WTC11 (cell line): ENCODE data around the gene SLC48A1. TPM values are rescaled to one million over a fixed set of nuclear protein-coding genes. Genes with fewer than 3 reads are reported as not detected.
A peak's percentile ranks its signal among the peaks of the same experiment; 100 is the strongest.

Experiments used
- ATAC-seq: fragments of 200-7000 bp; cut with Tn5 transposase; 2 replicates; pipeline ENCODE4 v1.10.0; 2021; ENCODE audit warnings: mild to moderate bottlenecking, moderate library complexity
- CTCF ChIA-PET: fragments of 300-600 bp; sonication (Branson Sonifier 250); formaldehyde crosslinking; loops from one replicate; lab custom pipeline; 2021; ENCODE audit warnings: antibody characterized with exemption; lab: Charles Lee
- POLR2A ChIA-PET: fragments of 350-600 bp; sonication (Branson Sonifier 250); formaldehyde crosslinking; loops from one replicate; lab custom pipeline; 2021; ENCODE audit warnings: antibody characterized with exemption; lab: Charles Lee
- DNase-seq: peaks from one replicate; pipeline ENCODE4 v3.0.0; 2021; ENCODE audit warnings: low spot score
- H3K27ac Mint-ChIP-seq: 2 replicates; pipeline ENCODE4 v1.8.0; 2021; ENCODE audit warnings: mixed read lengths
- H3K27me3 Mint-ChIP-seq: 2 replicates; pipeline ENCODE4 v1.8.0; 2021; ENCODE audit warnings: low read depth, mild to moderate bottlenecking, moderate library complexity, mixed read lengths
- H3K36me3 Mint-ChIP-seq: 2 replicates; pipeline ENCODE4 v1.8.0; 2021; ENCODE audit warnings: mixed read lengths
- H3K4me1 Mint-ChIP-seq: 2 replicates; pipeline ENCODE4 v1.8.0; 2022; ENCODE audit warnings: mixed read lengths
- H3K4me3 Mint-ChIP-seq: 2 replicates; pipeline ENCODE4 v1.8.0; 2021; ENCODE audit warnings: mild to moderate bottlenecking, moderate library complexity, mixed read lengths
- H3K9me3 Mint-ChIP-seq: 2 replicates; pipeline ENCODE4 v1.8.0; 2021; ENCODE audit warnings: mixed read lengths
- KAT7 ChIP-seq: sonication (generic); formaldehyde crosslinking; IDR thresholded peaks from 2 replicates; pipeline ENCODE4 v1.8.1; 2023; ENCODE audit warnings: missing genetic modification reagents, mild to moderate bottlenecking, borderline replicate concordance
- NFATC4 ChIP-seq: fragments of 250-450 bp; sonication (Bioruptor Pico); IDR thresholded peaks from 2 replicates; pipeline ENCODE4 v1.9.0; 2021; ENCODE audit warnings: mild to moderate bottlenecking
- NFE2L1 ChIP-seq: sonication (generic); formaldehyde crosslinking; IDR thresholded peaks from 2 replicates; pipeline ENCODE4 v1.8.1; 2023; ENCODE audit warnings: missing genetic modification reagents
- NR1H2 ChIP-seq: sonication (generic); formaldehyde crosslinking; IDR thresholded peaks from 2 replicates; pipeline ENCODE4 v1.9.0; 2021; ENCODE audit warnings: mild to moderate bottlenecking, moderate library complexity, missing genetic modification reagents
- RELA ChIP-seq: sonication (generic); formaldehyde crosslinking; IDR thresholded peaks from 2 replicates; pipeline ENCODE4 v1.8.1; 2022; ENCODE audit warnings: missing genetic modification reagents, mild to moderate bottlenecking, borderline replicate concordance
- TEAD1 ChIP-seq: sonication (generic); formaldehyde crosslinking; IDR thresholded peaks from 2 replicates; pipeline ENCODE4 v1.8.0; 2022; ENCODE audit warnings: mild to moderate bottlenecking, missing genetic modification reagents
- TP53 ChIP-seq: sonication (generic); formaldehyde crosslinking; IDR thresholded peaks from 2 replicates; pipeline ENCODE4 v1.8.1; 2023; ENCODE audit warnings: mild to moderate bottlenecking, missing genetic modification reagents
- ZNF219 ChIP-seq: sonication (generic); formaldehyde crosslinking; IDR thresholded peaks from 2 replicates; pipeline ENCODE4 v1.8.0; 2023; ENCODE audit warnings: missing genetic modification reagents, mild to moderate bottlenecking, borderline replicate concordance
- ZNF232 ChIP-seq: sonication (generic); formaldehyde crosslinking; IDR thresholded peaks from 2 replicates; pipeline ENCODE4 v1.8.0; 2022; ENCODE audit warnings: mild to moderate bottlenecking, missing genetic modification reagents
- ZNF423 ChIP-seq: fragments of 250-450 bp; sonication (Bioruptor Pico); IDR thresholded peaks from 2 replicates; pipeline ENCODE4 v2.1.2; 2022; ENCODE audit warnings: mild to moderate bottlenecking, moderate library complexity
- total RNA-seq: library from RNA; stranded (reverse); gene quantifications from 3 replicates; pipeline ENCODE4 v1.2.3, GENCODE V29; 2021
- TF ChIP-seq, protein P1 (sequence below): sonication (generic); formaldehyde crosslinking; IDR thresholded peaks from 2 replicates; pipeline ENCODE4 v1.8.1; 2022; ENCODE audit warnings: mild to moderate bottlenecking, moderate library complexity, missing genetic modification reagents
- TF ChIP-seq, protein P2 (sequence below): sonication (generic); formaldehyde crosslinking; IDR thresholded peaks from 2 replicates; pipeline ENCODE4 v1.8.0; 2022; ENCODE audit warnings: mild to moderate bottlenecking, missing genetic modification reagents
- TF ChIP-seq, protein P3 (sequence below): sonication (generic); formaldehyde crosslinking; IDR thresholded peaks from 2 replicates; pipeline ENCODE4 v1.8.1; 2023; ENCODE audit warnings: mild to moderate bottlenecking, missing genetic modification reagents
- TF ChIP-seq, protein P4 (sequence below): sonication (generic); formaldehyde crosslinking; IDR thresholded peaks from 2 replicates; pipeline ENCODE4 v1.8.1; 2023; ENCODE audit warnings: mild to moderate bottlenecking, missing genetic modification reagents, borderline replicate concordance
- TF ChIP-seq, protein P5 (sequence below): fragments of 250-450 bp; sonication (Bioruptor Pico); IDR thresholded peaks from 2 replicates; pipeline ENCODE4 v1.9.0; 2021; ENCODE audit warnings: mild to moderate bottlenecking
- TF ChIP-seq, protein P6 (sequence below): sonication (generic); formaldehyde crosslinking; conservative IDR thresholded peaks from 2 replicates; pipeline ENCODE4 v1.8.1; 2023; ENCODE audit warnings: mild to moderate bottlenecking, low read depth, missing genetic modification reagents, moderate library complexity
- TF ChIP-seq, protein P7 (sequence below): fragments of 250-450 bp; sonication (Bioruptor Pico); conservative IDR thresholded peaks from 2 replicates; pipeline ENCODE4 v1.9.0; 2021; ENCODE audit warnings: mild to moderate bottlenecking
- TF ChIP-seq, protein P8 (sequence below): fragments of 250-450 bp; sonication (Bioruptor Pico); IDR thresholded peaks from 2 replicates; pipeline ENCODE4 v2.1.2; 2022; ENCODE audit warnings: mild to moderate bottlenecking, moderate library complexity
- TF ChIP-seq, protein P9 (sequence below): sonication (generic); formaldehyde crosslinking; IDR thresholded peaks from 2 replicates; pipeline ENCODE4 v1.8.1; 2022; ENCODE audit warnings: low read depth, mild to moderate bottlenecking, moderate library complexity, missing genetic modification reagents, borderline replicate concordance

Gene SLC48A1
- total RNA-seq, 1 experiment from 2014 or later = 13.8 TPM

DNA sequence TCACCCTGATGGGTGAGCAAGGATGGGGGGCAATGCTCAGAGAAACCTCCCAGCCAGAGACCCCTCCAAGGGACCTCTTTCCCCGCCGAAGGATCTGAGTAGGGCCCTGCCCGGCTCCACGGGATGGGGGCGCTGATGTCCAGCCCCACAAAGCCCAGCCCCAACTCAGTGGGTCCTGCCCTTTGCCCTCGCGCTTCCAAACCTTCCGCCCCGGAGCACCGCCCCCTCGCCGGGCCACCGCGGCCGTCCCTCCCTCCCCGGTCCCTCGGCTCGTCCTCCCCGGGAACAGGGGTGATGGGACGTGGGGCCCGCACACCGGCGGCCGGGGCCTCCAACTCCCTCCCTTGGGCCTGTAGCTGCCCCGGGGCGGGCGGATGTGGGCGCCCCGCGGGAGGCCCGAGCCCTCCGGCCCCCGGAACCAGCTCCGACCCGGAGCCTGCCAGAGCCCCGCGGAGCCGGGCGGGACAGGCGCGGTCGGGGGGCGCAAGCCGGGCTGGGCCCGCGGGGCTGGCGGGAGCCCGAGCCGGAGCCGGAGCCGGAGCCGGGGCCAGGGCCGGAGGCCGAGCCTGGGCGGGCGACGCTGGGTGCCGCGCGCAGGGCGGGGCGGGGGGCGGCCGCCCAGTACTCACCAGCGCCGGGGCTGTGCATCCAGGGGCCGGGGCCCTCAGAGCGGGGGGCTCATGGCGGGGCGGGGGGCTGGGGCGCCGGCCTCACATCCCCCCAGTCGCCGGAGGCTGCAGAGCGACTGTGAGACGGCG, 46.3 kb downstream of the SLC48A1 start:
- ATAC-seq (peak; percentile 51), DNase-seq (peak; percentile 77)
- H3K4me1 Mint-ChIP-seq = peaks cover 59% of the 10 kb centered on the region
- no peaks in the 10 kb centered on the region; the same call in 1 of the 2 replicates for H3K36me3 Mint-ChIP-seq
- H3K27ac Mint-ChIP-seq = no peak overlapping the region
- ChIA-PET CTCF (interaction anchor here (0.6 to 7.6 kb wide), 15 partner anchors 9 to 933 kb away, joined by 3 to 134 read pairs (median 5); partner anchors contain the start of genes RAPGEF3 and VDR), POLR2A (interaction anchor here (0.6 to 1.7 kb wide), 4 partner anchors 8 to 1564 kb away, joined by 3 to 8 read pairs (median 4); no protein-coding TSS in a partner anchor)
- no peaks in the 10 kb centered on the region for H3K9me3 Mint-ChIP-seq
- peak overlapping the region; percentile 78 for H3K4me3 Mint-ChIP-seq
- H3K27me3 Mint-ChIP-seq = peaks cover 12% of the 10 kb centered on the region
- TF ChIP-seq ZNF232 (CRISPR knock-in tag) (no peak), KAT7 (0 out of 2 replicates have a peak, but pooled peaks have one; percentile 48), ZNF423 (CRISPR knock-in tag) (peak; percentile 12; the same call in 1 of the 2 replicates), RELA (CRISPR knock-in tag) (no peak), NFATC4 (CRISPR knock-in tag) (no peak), ZNF219 (CRISPR knock-in tag) (no peak), TP53 (CRISPR knock-in tag) (no peak), NR1H2 (CRISPR knock-in tag) (no peak), TEAD1 (peak; percentile 63; the same call in 1 of the 2 replicates), NFE2L1 (CRISPR knock-in tag) (no peak)
- TF ChIP-seq, protein P1, sequence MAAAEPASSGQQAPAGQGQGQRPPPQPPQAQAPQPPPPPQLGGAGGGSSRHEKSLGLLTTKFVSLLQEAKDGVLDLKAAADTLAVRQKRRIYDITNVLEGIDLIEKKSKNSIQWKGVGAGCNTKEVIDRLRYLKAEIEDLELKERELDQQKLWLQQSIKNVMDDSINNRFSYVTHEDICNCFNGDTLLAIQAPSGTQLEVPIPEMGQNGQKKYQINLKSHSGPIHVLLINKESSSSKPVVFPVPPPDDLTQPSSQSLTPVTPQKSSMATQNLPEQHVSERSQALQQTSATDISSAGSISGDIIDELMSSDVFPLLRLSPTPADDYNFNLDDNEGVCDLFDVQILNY (CRISPR knock-in tag) = 0 out of 2 replicates have a peak, but pooled peaks have one; percentile 11
- TF ChIP-seq, protein P2, sequence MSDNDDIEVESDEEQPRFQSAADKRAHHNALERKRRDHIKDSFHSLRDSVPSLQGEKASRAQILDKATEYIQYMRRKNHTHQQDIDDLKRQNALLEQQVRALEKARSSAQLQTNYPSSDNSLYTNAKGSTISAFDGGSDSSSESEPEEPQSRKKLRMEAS (CRISPR knock-in tag) = no peak
- TF ChIP-seq, protein P3, sequence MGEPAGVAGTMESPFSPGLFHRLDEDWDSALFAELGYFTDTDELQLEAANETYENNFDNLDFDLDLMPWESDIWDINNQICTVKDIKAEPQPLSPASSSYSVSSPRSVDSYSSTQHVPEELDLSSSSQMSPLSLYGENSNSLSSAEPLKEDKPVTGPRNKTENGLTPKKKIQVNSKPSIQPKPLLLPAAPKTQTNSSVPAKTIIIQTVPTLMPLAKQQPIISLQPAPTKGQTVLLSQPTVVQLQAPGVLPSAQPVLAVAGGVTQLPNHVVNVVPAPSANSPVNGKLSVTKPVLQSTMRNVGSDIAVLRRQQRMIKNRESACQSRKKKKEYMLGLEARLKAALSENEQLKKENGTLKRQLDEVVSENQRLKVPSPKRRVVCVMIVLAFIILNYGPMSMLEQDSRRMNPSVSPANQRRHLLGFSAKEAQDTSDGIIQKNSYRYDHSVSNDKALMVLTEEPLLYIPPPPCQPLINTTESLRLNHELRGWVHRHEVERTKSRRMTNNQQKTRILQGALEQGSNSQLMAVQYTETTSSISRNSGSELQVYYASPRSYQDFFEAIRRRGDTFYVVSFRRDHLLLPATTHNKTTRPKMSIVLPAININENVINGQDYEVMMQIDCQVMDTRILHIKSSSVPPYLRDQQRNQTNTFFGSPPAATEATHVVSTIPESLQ (CRISPR knock-in tag) = no peak
- TF ChIP-seq, protein P4, sequence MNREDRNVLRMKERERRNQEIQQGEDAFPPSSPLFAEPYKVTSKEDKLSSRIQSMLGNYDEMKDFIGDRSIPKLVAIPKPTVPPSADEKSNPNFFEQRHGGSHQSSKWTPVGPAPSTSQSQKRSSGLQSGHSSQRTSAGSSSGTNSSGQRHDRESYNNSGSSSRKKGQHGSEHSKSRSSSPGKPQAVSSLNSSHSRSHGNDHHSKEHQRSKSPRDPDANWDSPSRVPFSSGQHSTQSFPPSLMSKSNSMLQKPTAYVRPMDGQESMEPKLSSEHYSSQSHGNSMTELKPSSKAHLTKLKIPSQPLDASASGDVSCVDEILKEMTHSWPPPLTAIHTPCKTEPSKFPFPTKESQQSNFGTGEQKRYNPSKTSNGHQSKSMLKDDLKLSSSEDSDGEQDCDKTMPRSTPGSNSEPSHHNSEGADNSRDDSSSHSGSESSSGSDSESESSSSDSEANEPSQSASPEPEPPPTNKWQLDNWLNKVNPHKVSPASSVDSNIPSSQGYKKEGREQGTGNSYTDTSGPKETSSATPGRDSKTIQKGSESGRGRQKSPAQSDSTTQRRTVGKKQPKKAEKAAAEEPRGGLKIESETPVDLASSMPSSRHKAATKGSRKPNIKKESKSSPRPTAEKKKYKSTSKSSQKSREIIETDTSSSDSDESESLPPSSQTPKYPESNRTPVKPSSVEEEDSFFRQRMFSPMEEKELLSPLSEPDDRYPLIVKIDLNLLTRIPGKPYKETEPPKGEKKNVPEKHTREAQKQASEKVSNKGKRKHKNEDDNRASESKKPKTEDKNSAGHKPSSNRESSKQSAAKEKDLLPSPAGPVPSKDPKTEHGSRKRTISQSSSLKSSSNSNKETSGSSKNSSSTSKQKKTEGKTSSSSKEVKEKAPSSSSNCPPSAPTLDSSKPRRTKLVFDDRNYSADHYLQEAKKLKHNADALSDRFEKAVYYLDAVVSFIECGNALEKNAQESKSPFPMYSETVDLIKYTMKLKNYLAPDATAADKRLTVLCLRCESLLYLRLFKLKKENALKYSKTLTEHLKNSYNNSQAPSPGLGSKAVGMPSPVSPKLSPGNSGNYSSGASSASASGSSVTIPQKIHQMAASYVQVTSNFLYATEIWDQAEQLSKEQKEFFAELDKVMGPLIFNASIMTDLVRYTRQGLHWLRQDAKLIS = no peak
- TF ChIP-seq, protein P5, sequence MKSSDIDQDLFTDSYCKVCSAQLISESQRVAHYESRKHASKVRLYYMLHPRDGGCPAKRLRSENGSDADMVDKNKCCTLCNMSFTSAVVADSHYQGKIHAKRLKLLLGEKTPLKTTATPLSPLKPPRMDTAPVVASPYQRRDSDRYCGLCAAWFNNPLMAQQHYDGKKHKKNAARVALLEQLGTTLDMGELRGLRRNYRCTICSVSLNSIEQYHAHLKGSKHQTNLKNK (CRISPR knock-in tag) = no peak
- TF ChIP-seq, protein P6, sequence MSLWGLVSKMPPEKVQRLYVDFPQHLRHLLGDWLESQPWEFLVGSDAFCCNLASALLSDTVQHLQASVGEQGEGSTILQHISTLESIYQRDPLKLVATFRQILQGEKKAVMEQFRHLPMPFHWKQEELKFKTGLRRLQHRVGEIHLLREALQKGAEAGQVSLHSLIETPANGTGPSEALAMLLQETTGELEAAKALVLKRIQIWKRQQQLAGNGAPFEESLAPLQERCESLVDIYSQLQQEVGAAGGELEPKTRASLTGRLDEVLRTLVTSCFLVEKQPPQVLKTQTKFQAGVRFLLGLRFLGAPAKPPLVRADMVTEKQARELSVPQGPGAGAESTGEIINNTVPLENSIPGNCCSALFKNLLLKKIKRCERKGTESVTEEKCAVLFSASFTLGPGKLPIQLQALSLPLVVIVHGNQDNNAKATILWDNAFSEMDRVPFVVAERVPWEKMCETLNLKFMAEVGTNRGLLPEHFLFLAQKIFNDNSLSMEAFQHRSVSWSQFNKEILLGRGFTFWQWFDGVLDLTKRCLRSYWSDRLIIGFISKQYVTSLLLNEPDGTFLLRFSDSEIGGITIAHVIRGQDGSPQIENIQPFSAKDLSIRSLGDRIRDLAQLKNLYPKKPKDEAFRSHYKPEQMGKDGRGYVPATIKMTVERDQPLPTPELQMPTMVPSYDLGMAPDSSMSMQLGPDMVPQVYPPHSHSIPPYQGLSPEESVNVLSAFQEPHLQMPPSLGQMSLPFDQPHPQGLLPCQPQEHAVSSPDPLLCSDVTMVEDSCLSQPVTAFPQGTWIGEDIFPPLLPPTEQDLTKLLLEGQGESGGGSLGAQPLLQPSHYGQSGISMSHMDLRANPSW (CRISPR knock-in tag) = no peak
- TF ChIP-seq, protein P7, sequence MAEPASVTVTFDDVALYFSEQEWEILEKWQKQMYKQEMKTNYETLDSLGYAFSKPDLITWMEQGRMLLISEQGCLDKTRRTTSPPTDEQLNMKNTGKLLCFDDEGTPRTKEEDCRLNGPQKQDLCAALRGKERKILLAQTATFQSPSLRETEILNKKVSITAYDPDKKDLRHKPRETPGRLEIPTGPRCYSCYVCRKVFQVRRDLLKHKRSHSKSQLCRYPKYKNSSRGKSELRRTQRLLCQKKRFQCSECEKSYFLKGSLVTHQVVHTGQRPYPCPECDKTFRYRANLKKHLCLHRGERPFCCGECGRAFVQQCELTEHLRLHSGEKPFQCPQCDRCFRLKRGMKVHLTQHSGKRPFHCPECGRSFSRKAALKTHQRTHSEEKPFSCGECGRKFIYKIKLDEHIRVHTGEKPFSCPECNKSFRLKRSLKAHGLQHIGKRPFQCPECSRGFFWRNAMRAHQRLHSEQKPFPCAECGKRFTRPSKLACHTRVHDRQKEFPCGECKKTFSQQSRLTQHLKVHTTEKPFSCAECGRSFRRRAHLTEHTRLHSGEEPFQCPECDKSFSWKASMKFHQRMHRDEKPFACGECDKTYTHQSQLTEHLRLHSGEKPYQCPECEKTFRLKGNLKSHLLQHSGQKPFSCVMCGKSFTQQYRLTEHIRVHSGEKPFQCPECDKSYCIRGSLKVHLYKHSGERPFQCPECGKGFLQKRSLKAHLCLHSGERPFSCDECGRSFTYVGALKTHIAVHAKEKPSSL (CRISPR knock-in tag) = no peak
- TF ChIP-seq, protein P8, sequence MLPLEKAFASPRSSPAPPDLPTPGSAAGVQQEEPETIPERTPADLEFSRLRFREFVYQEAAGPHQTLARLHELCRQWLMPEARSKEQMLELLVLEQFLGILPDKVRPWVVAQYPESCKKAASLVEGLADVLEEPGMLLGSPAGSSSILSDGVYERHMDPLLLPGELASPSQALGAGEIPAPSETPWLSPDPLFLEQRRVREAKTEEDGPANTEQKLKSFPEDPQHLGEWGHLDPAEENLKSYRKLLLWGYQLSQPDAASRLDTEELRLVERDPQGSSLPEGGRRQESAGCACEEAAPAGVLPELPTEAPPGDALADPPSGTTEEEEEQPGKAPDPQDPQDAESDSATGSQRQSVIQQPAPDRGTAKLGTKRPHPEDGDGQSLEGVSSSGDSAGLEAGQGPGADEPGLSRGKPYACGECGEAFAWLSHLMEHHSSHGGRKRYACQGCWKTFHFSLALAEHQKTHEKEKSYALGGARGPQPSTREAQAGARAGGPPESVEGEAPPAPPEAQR = no peak
- TF ChIP-seq, protein P9, sequence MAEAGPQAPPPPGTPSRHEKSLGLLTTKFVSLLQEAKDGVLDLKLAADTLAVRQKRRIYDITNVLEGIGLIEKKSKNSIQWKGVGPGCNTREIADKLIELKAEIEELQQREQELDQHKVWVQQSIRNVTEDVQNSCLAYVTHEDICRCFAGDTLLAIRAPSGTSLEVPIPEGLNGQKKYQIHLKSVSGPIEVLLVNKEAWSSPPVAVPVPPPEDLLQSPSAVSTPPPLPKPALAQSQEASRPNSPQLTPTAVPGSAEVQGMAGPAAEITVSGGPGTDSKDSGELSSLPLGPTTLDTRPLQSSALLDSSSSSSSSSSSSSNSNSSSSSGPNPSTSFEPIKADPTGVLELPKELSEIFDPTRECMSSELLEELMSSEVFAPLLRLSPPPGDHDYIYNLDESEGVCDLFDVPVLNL (CRISPR knock-in tag) = no peak
